PC-3 (cell line): Measurements from ENCODE around the gene MYO10. TPM values are rescaled to one million over a fixed set of nuclear protein-coding genes. Genes with fewer than 3 reads are reported as not detected.

Experiments
- ATAC-seq: fragments of 200-7000 bp; cut with Tn5 transposase; 2 replicates; pipeline ENCODE4 v1.9.1; 2020; ENCODE audit warnings: mild to moderate bottlenecking, moderate library complexity
- BruUV-seq: library from RNA; stranded (reverse); fragments of 400-500 nt; replicated peaks from 2 replicates; lab custom pipeline; 2021; lab: Mats Ljungman, UMichigan
- CTCF ChIA-PET: fragments of 300-600 bp; sonication (Branson Sonifier 250); formaldehyde crosslinking; loops from one replicate; lab custom pipeline; 2022; ENCODE audit warnings: antibody characterized with exemption; lab: Charles Lee
- POLR2A ChIA-PET: fragments of 300-600 bp; sonication (Branson Sonifier 250); formaldehyde crosslinking; loops from one replicate; lab custom pipeline; 2022; ENCODE audit warnings: antibody characterized with exemption; ENCODE audit not compliant: unreplicated experiment; lab: Charles Lee
- DNase-seq: peaks from one replicate; pipeline ENCODE4 v3.0.0-alpha.2; 2015
- H2AFZ ChIP-seq: fragments of 300-600 bp; sonication (generic); 2 replicates; pipeline ENCODE4 v1.6.0; 2016; ENCODE audit warnings: antibody characterized with exemption, low read length
- H3F3A ChIP-seq: fragments of 300-600 bp; sonication (generic); one replicate; pipeline ENCODE4 v1.6.0; 2017; ENCODE audit warnings: antibody characterized with exemption, low read length, control low read depth, mild to moderate bottlenecking; ENCODE audit not compliant: unreplicated experiment
- H3K27ac ChIP-seq: fragments of 300-600 bp; sonication (generic); 2 replicates; pipeline ENCODE4 v1.5.1; 2016; ENCODE audit warnings: mild to moderate bottlenecking, low read length
- H3K27me3 ChIP-seq: fragments of 300-600 bp; sonication (generic); 2 replicates; pipeline ENCODE4 v1.6.1; 2016; ENCODE audit warnings: low read length, mixed read lengths
- H3K36me3 ChIP-seq: fragments of 300-600 bp; sonication (generic); 2 replicates; pipeline ENCODE4 v1.6.1; 2016; ENCODE audit warnings: low read depth, mixed run types, low read length, mixed read lengths
- H3K4me1 ChIP-seq: fragments of 300-600 bp; sonication (generic); 2 replicates; pipeline ENCODE4 v1.5.1; 2016; ENCODE audit warnings: low read length; ENCODE audit not compliant: insufficient read depth
- H3K4me2 ChIP-seq: fragments of 300-600 bp; sonication (generic); 2 replicates; pipeline ENCODE4 v1.6.0; 2016; ENCODE audit warnings: low read length
- H3K4me3 ChIP-seq: fragments of 300-600 bp; sonication (generic); 2 replicates; pipeline ENCODE4 v1.5.1; 2016; ENCODE audit warnings: mild to moderate bottlenecking, low read length, mixed read lengths
- H3K79me2 ChIP-seq: fragments of 300-600 bp; sonication (generic); 2 replicates; pipeline ENCODE4 v1.6.1; 2017; ENCODE audit warnings: low read length, mixed read lengths
- H3K9ac ChIP-seq: fragments of 300-600 bp; sonication (generic); 2 replicates; pipeline ENCODE4 v1.6.0; 2016; ENCODE audit warnings: mild to moderate bottlenecking, low read length
- H3K9me2 ChIP-seq: fragments of 300-600 bp; sonication (generic); replicated peaks from 2 replicates; pipeline ENCODE4 v1.6.1; 2016; ENCODE audit warnings: mixed run types, low read length, mixed read lengths
- H3K9me3 ChIP-seq: fragments of 300-600 bp; sonication (generic); 2 replicates; pipeline ENCODE4 v1.6.1; 2016; ENCODE audit warnings: low read length, mixed read lengths
- H4K20me1 ChIP-seq: fragments of 300-600 bp; sonication (generic); 2 replicates; pipeline ENCODE4 v1.6.1; 2016; ENCODE audit warnings: low read length, mixed read lengths
- CTCF ChIP-seq: fragments of 300-600 bp; sonication (generic); conservative IDR thresholded peaks from 2 replicates; pipeline ENCODE4 v1.5.1; 2017; ENCODE audit warnings: antibody characterized with exemption, low read depth, mild to moderate bottlenecking, low read length
- EZH2 ChIP-seq: fragments of 300-600 bp; sonication (generic); IDR thresholded peaks from one replicate; pipeline ENCODE4 v1.6.1; 2017; ENCODE audit warnings: antibody characterized with exemption, mild to moderate bottlenecking, low read length; ENCODE audit not compliant: unreplicated experiment
- EZH2phosphoT487 ChIP-seq: fragments of 300-600 bp; sonication (generic); IDR thresholded peaks from 2 replicates; pipeline ENCODE4 v1.6.1; 2018; ENCODE audit warnings: mild to moderate bottlenecking, antibody characterized with exemption, low read length, borderline replicate concordance
- intact Hi-C: fragments of 100-400 bp; cut with micrococcal nuclease; formaldehyde crosslinking; loops from 2 replicates; pipeline ENCODE4 v1.9.0; 2023
- total RNA-seq: library from RNA; depleted of rRNA; stranded (reverse); fragments of >200 nt; gene quantifications from 2 replicates; pipeline ENCODE4 v1.2.3, GENCODE V29; 2014

The MYO10 gene
- total RNA-seq, 1 experiment from 2014 or later, result 52.3 TPM

GRCh38 chr5:16907270-16907669 is 28.8 kb downstream of the MYO10 start:
- POLR2A ChIA-PET, result no interaction called here
- intact Hi-C loops, result no loop called here
- Histone ChIP-seq H2AFZ (no peak overlapping the region), H3F3A (no peaks in the 10 kb centered on the region), H3K9ac (no peak overlapping the region), H3K4me1 (no peaks in the 10 kb centered on the region), H3K79me2 (peaks cover 100% of the 10 kb centered on the region), H4K20me1 (peaks cover 51% of the 10 kb centered on the region), H3K9me2 (no peaks in the 10 kb centered on the region), H3K27me3 (no peaks in the 10 kb centered on the region), H3K4me3 (no peak overlapping the region), H3K36me3 (no peaks in the 10 kb centered on the region), H3K27ac (no peak overlapping the region), H3K9me3 (no peaks in the 10 kb centered on the region), H3K4me2 (no peak overlapping the region)
- BruUV-seq, result no TSS peak
- CTCF ChIA-PET, result no interaction called here
- no peak for TF ChIP-seq EZH2phosphoT487
- TF ChIP-seq CTCF, result no peak
- TF ChIP-seq EZH2, result no peak
- DNase-seq (no peak), ATAC-seq (no peak)

GRCh38 chr5:16906255-16906654 is 29.8 kb downstream of the MYO10 start:
- H3K27me3 ChIP-seq, result no peaks in the 10 kb centered on the region
- no peak overlapping the region for H3K9ac ChIP-seq
- no peak for ATAC-seq
- no peak overlapping the region for H3K4me2 ChIP-seq
- H3K4me1 ChIP-seq, result no peaks in the 10 kb centered on the region
- no peak for TF ChIP-seq EZH2phosphoT487
- TF ChIP-seq CTCF, result no peak
- TF ChIP-seq EZH2, result no peak
- POLR2A ChIA-PET, result no interaction called here
- H4K20me1 ChIP-seq, result peaks cover 54% of the 10 kb centered on the region
- no peak overlapping the region for H2AFZ ChIP-seq
- H3K27ac ChIP-seq, result no peak overlapping the region
- no peak for DNase-seq
- H3K9me2 ChIP-seq, result no peaks in the 10 kb centered on the region
- no TSS peak for BruUV-seq
- no peaks in the 10 kb centered on the region for H3K36me3 ChIP-seq
- H3K79me2 ChIP-seq, result peaks cover 100% of the 10 kb centered on the region
- no peak overlapping the region for H3K4me3 ChIP-seq
- H3F3A ChIP-seq, result no peaks in the 10 kb centered on the region
- CTCF ChIA-PET, result no interaction called here
- H3K9me3 ChIP-seq, result no peaks in the 10 kb centered on the region
- intact Hi-C loops, result no loop called here

GRCh38 chr5:16903480-16904300 is 32.4 kb downstream of the MYO10 start:
- no peak overlapping the region for H3K4me2 ChIP-seq
- CTCF ChIA-PET, result no interaction called here

More at GRCh38 chr5:16903480-16904300, 32.4 kb downstream of the MYO10 start:
- H4K20me1 ChIP-seq, result peaks cover 46% of the 10 kb centered on the region
- H3K4me1 ChIP-seq, result peaks cover 6% of the 10 kb centered on the region; the same call in 1 of the 2 replicates
- DNase-seq, result no peak
- no peak overlapping the region for H3K9ac ChIP-seq
- no peak overlapping the region for H3K27ac ChIP-seq
- no peak overlapping the region for H2AFZ ChIP-seq
- no peak for ATAC-seq
- POLR2A ChIA-PET, result no interaction called here
- TF ChIP-seq EZH2phosphoT487, result no peak
- no peaks in the 10 kb centered on the region for H3F3A ChIP-seq
- H3K9me2 ChIP-seq, result no peaks in the 10 kb centered on the region
- intact Hi-C loops, result no loop called here
- peaks cover 99% of the 10 kb centered on the region for H3K79me2 ChIP-seq
- no peaks in the 10 kb centered on the region for H3K9me3 ChIP-seq
- no TSS peak for BruUV-seq
- no peaks in the 10 kb centered on the region for H3K27me3 ChIP-seq
- H3K4me3 ChIP-seq, result no peak overlapping the region
- no peaks in the 10 kb centered on the region for H3K36me3 ChIP-seq
